Measurements from ENCODE around the gene DPP9.

The DPP9 gene

GRCh38 chr19:4714016-4714415 lies 9.6 kb downstream of the DPP9 start:
- no peak for DNase-seq (ENCODE audit: insufficient read length, low spot score)
- FAIRE-seq = no peak
- TF ChIP-seq POU2F2 (IDR thresholded peaks at IDR 0.05; ENCODE audit: low read depth, low read length) = no peak
- TF ChIP-seq POLR2AphosphoS5 (IDR thresholded peaks at IDR 0.05; ENCODE audit: low read depth, low read length) = no peak
- no peak for TF ChIP-seq POLR2A (IDR thresholded peaks at IDR 0.05; ENCODE audit: low read depth, low read length)
- no peak for TF ChIP-seq SPI1 (IDR thresholded peaks at IDR 0.05; ENCODE audit: low read depth, low read length)
- TF ChIP-seq TAF1 (IDR thresholded peaks at IDR 0.05; ENCODE audit: low read depth, low read length) = no peak
- no peak for TF ChIP-seq PAX5 (IDR thresholded peaks at IDR 0.05; ENCODE audit: insufficient read depth, low read length, severe bottlenecking)

GRCh38 chr19:4713384-4713951 lies 10.2 kb downstream of the DPP9 start:
- TF ChIP-seq PAX5 (IDR thresholded peaks at IDR 0.05; ENCODE audit: insufficient read depth, low read length, severe bottlenecking) (no peak), TAF1 (IDR thresholded peaks at IDR 0.05; ENCODE audit: low read depth, low read length) (no peak), POU2F2 (IDR thresholded peaks at IDR 0.05; ENCODE audit: low read depth, low read length) (no peak), SPI1 (IDR thresholded peaks at IDR 0.05; ENCODE audit: low read depth, low read length) (no peak), POLR2A (IDR thresholded peaks at IDR 0.05; ENCODE audit: low read depth, low read length) (no peak), POLR2AphosphoS5 (IDR thresholded peaks at IDR 0.05; ENCODE audit: low read depth, low read length) (no peak)
- FAIRE-seq = no peak
- no peak for DNase-seq (ENCODE audit: insufficient read length, low spot score)

GRCh38 chr19:4712771-4713170 lies 10.9 kb downstream of the DPP9 start:
- no peak for TF ChIP-seq POLR2A (IDR thresholded peaks at IDR 0.05; ENCODE audit: low read depth, low read length)
- no peak for TF ChIP-seq POU2F2 (IDR thresholded peaks at IDR 0.05; ENCODE audit: low read depth, low read length)
- DNase-seq (ENCODE audit: insufficient read length, low spot score) (no peak), FAIRE-seq (no peak)

GRCh38 chr19:4711211-4711610 lies 12.4 kb downstream of the DPP9 start:
- DNase-seq (ENCODE audit: insufficient read length, low spot score) (no peak), FAIRE-seq (no peak)
- no peak for TF ChIP-seq POLR2A (IDR thresholded peaks at IDR 0.05; ENCODE audit: low read depth, low read length)

- DNase-seq (ENCODE audit: insufficient read length, low spot score) (no peak), FAIRE-seq (no peak)
- TF ChIP-seq POLR2A (IDR thresholded peaks at IDR 0.05; ENCODE audit: low read depth, low read length) = no peak
- TF ChIP-seq POLR2AphosphoS5 (IDR thresholded peaks at IDR 0.05; ENCODE audit: low read depth, low read length) = no peak
- no peak for TF ChIP-seq PAX5 (IDR thresholded peaks at IDR 0.05; ENCODE audit: insufficient read depth, low read length, severe bottlenecking)
- no peak for TF ChIP-seq SPI1 (IDR thresholded peaks at IDR 0.05; ENCODE audit: low read depth, low read length)
- no peak for TF ChIP-seq TAF1 (IDR thresholded peaks at IDR 0.05; ENCODE audit: low read depth, low read length)
- no peak for TF ChIP-seq POU2F2 (IDR thresholded peaks at IDR 0.05; ENCODE audit: low read depth, low read length)
Measured at GRCh38 chr19:4710281-4710600, 13.4 kb downstream of the DPP9 start.

- DNase-seq (ENCODE audit: insufficient read length, low spot score) (no peak), FAIRE-seq (no peak)
- no peak for TF ChIP-seq POU2F2 (IDR thresholded peaks at IDR 0.05; ENCODE audit: low read depth, low read length)
- TF ChIP-seq POLR2A (IDR thresholded peaks at IDR 0.05; ENCODE audit: low read depth, low read length) = no peak
- TF ChIP-seq POLR2AphosphoS5 (IDR thresholded peaks at IDR 0.05; ENCODE audit: low read depth, low read length) = no peak
- TF ChIP-seq TAF1 (IDR thresholded peaks at IDR 0.05; ENCODE audit: low read depth, low read length) = no peak
- no peak for TF ChIP-seq SPI1 (IDR thresholded peaks at IDR 0.05; ENCODE audit: low read depth, low read length)
- TF ChIP-seq PAX5 (IDR thresholded peaks at IDR 0.05; ENCODE audit: insufficient read depth, low read length, severe bottlenecking) = no peak
Measured at GRCh38 chr19:4709440-4710280, 14.0 kb downstream of the DPP9 start.

- no peak for FAIRE-seq
- TF ChIP-seq PAX5 (IDR thresholded peaks at IDR 0.05; ENCODE audit: insufficient read depth, low read length, severe bottlenecking) (no peak), POLR2A (IDR thresholded peaks at IDR 0.05; ENCODE audit: low read depth, low read length) (no peak), SPI1 (IDR thresholded peaks at IDR 0.05; ENCODE audit: low read depth, low read length) (no peak), POU2F2 (IDR thresholded peaks at IDR 0.05; ENCODE audit: low read depth, low read length) (no peak), TAF1 (IDR thresholded peaks at IDR 0.05; ENCODE audit: low read depth, low read length) (no peak), POLR2AphosphoS5 (IDR thresholded peaks at IDR 0.05; ENCODE audit: low read depth, low read length) (no peak)
- DNase-seq (ENCODE audit: insufficient read length, low spot score) = no peak
Measured at GRCh38 chr19:4707956-4708650, 15.5 kb downstream of the DPP9 start.

GRCh38 chr19:4707322-4707721 lies 16.3 kb downstream of the DPP9 start:
- FAIRE-seq (no peak), DNase-seq (ENCODE audit: insufficient read length, low spot score) (no peak)
- TF ChIP-seq POLR2A (IDR thresholded peaks at IDR 0.05; ENCODE audit: low read depth, low read length) (no peak), POU2F2 (IDR thresholded peaks at IDR 0.05; ENCODE audit: low read depth, low read length) (no peak), TAF1 (IDR thresholded peaks at IDR 0.05; ENCODE audit: low read depth, low read length) (no peak), POLR2AphosphoS5 (IDR thresholded peaks at IDR 0.05; ENCODE audit: low read depth, low read length) (no peak), SPI1 (IDR thresholded peaks at IDR 0.05; ENCODE audit: low read depth, low read length) (no peak), PAX5 (IDR thresholded peaks at IDR 0.05; ENCODE audit: insufficient read depth, low read length, severe bottlenecking) (no peak)

- FAIRE-seq (no peak), DNase-seq (ENCODE audit: insufficient read length, low spot score) (no peak)
- TF ChIP-seq SPI1 (IDR thresholded peaks at IDR 0.05; ENCODE audit: low read depth, low read length) = no peak
- no peak for TF ChIP-seq POU2F2 (IDR thresholded peaks at IDR 0.05; ENCODE audit: low read depth, low read length)
- no peak for TF ChIP-seq POLR2AphosphoS5 (IDR thresholded peaks at IDR 0.05; ENCODE audit: low read depth, low read length)
- TF ChIP-seq POLR2A (IDR thresholded peaks at IDR 0.05; ENCODE audit: low read depth, low read length) = no peak
- no peak for TF ChIP-seq TAF1 (IDR thresholded peaks at IDR 0.05; ENCODE audit: low read depth, low read length)
- no peak for TF ChIP-seq PAX5 (IDR thresholded peaks at IDR 0.05; ENCODE audit: insufficient read depth, low read length, severe bottlenecking)
Measured at GRCh38 chr19:4705413-4706131, 18.1 kb downstream of the DPP9 start.

Measured in GM12891 (cell line).